GM23338 (cell line): ENCODE results near the gene DMAC1.

Experiments
- CREB1 ChIP-seq: fragments of 250-450 bp; sonication (Bioruptor Pico); IDR thresholded peaks from 2 replicates; pipeline ENCODE4 v1.5.0; 2020; ENCODE audit warnings: low read depth, mild to moderate bottlenecking, moderate library complexity
- CTCF ChIP-seq, 2 experiments: fragments of 200-600 bp in 1 of 2; sonication (generic) in 1 of 2; conservative IDR thresholded peaks; 2 replicates each; pipeline versions ENCODE4 v1.5.1 to v1.6.1; 2016 to 2017; ENCODE audit warnings: antibody characterized with exemption in 2 of 2, low read depth in 2 of 2, mild to moderate bottlenecking in 2 of 2, moderate library complexity in 1 of 2
- EZH2 ChIP-seq: fragments of 200-600 bp; sonication (generic); IDR thresholded peaks from one replicate; pipeline ENCODE4 v1.8.0; 2017; ENCODE audit warnings: antibody characterized with exemption, mild to moderate bottlenecking, low read depth; ENCODE audit not compliant: unreplicated experiment
- EZH2phosphoT487 ChIP-seq: fragments of 200-600 bp; sonication (generic); IDR thresholded peaks from one replicate; pipeline ENCODE4 v1.8.1; 2018; ENCODE audit warnings: antibody characterized with exemption; ENCODE audit not compliant: unreplicated experiment
- ZNF114 ChIP-seq: fragments of 250-450 bp; sonication (Bioruptor Pico); IDR thresholded peaks from 2 replicates; pipeline ENCODE4 v1.5.0; 2020; ENCODE audit warnings: mild to moderate bottlenecking, moderate library complexity

DNA sequence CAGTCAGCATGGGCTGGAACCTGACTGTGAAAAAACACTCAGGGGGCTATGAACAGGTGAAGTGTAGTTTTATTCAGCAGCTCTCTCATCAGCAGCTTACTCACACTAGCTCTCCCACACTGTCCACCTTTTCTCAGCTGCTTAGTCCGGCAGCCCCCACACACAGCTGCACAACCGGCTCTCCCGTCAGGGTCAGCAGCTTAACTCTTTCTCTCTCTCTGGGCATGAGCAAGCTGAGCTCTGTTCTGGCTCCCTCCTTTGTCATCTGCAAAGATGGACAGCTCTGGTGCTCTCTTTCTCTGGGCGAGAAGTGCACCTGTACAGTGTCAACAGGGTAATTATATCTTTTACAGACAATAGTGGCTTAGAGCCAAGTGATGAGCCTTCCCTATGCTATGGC, 8.2 kb downstream of the DMAC1 start:
- TF ChIP-seq CREB1 (CRISPR knock-in tag): no peak
- TF ChIP-seq EZH2: no peak
- no peak for TF ChIP-seq CTCF (conservative IDR thresholded peaks at IDR 0.05; ENCODE audit: low read depth in 2 of 2)
- no peak for TF ChIP-seq EZH2phosphoT487
- TF ChIP-seq ZNF114 (CRISPR knock-in tag): no peak
